Caco-2 (cell line): ENCODE results near the gene SRD5A3. TPM values are rescaled to one million over a fixed set of nuclear protein-coding genes. Genes with fewer than 3 reads are reported as not detected.
A peak's percentile ranks its signal among the peaks of the same experiment; 100 is the strongest.

Source experiments
- BruUV-seq: library from RNA; stranded (reverse); fragments of 400-500 nt; replicated peaks from 2 replicates; lab custom pipeline; 2021; lab: Mats Ljungman, UMichigan
- CTCF ChIA-PET: fragments of 300-600 bp; sonication (Branson Sonifier 250); formaldehyde crosslinking; loops from one replicate; lab custom pipeline; 2022; ENCODE audit warnings: antibody characterized with exemption; lab: Charles Lee
- POLR2A ChIA-PET: fragments of 300-600 bp; sonication (Branson Sonifier 250); formaldehyde crosslinking; loops from one replicate; lab custom pipeline; 2022; ENCODE audit warnings: antibody characterized with exemption; lab: Charles Lee
- DNase-seq, 2 experiments: peaks; one replicate each; pipeline versions ENCODE4 v3.0.0 to v3.0.0-alpha.2; 2020 to 2022
- H3K27me3 ChIP-seq: replicated peaks from 2 replicates; pipeline ENCODE4 v1.6.0; 2011; ENCODE audit warnings: low read length; ENCODE audit not compliant: control insufficient read depth, insufficient read depth
- H3K36me3 ChIP-seq: 2 replicates; pipeline ENCODE4 v1.5.1; 2011; ENCODE audit warnings: low read length; ENCODE audit not compliant: control insufficient read depth, insufficient read depth
- H3K4me1 ChIP-seq: fragments of 250-450 bp; sonication (Bioruptor Pico); 2 replicates; pipeline ENCODE4 v1.5.1; 2020; ENCODE audit warnings: mild to moderate bottlenecking
- H3K4me3 ChIP-seq: 2 replicates; pipeline ENCODE4 v1.5.1; 2011; ENCODE audit warnings: low read depth, mild to moderate bottlenecking, control low read depth, low read length
- H3K9me3 ChIP-seq: fragments of 250-450 bp; sonication (Bioruptor Pico); 2 replicates; pipeline ENCODE4 v1.5.1; 2020; ENCODE audit warnings: mild to moderate bottlenecking, moderate library complexity
- H3K27ac Mint-ChIP-seq: one replicate; pipeline ENCODE4 v1.8.0; 2022; ENCODE audit warnings: mixed read lengths; ENCODE audit not compliant: unreplicated experiment
- H3K27me3 Mint-ChIP-seq: one replicate; pipeline ENCODE4 v1.8.0; 2022; ENCODE audit warnings: mixed read lengths; ENCODE audit not compliant: insufficient read depth, unreplicated experiment
- H3K36me3 Mint-ChIP-seq: one replicate; pipeline ENCODE4 v1.8.0; 2022; ENCODE audit warnings: mild to moderate bottlenecking, mixed read lengths; ENCODE audit not compliant: insufficient read depth, unreplicated experiment
- H3K4me1 Mint-ChIP-seq: one replicate; pipeline ENCODE4 v1.8.0; 2022; ENCODE audit warnings: low read depth, mixed read lengths; ENCODE audit not compliant: unreplicated experiment
- H3K4me3 Mint-ChIP-seq: one replicate; pipeline ENCODE4 v1.8.0; 2022; ENCODE audit warnings: mild to moderate bottlenecking, moderate library complexity, mixed read lengths; ENCODE audit not compliant: unreplicated experiment
- H3K9me3 Mint-ChIP-seq: one replicate; pipeline ENCODE4 v1.8.0; 2022; ENCODE audit warnings: mixed read lengths; ENCODE audit not compliant: unreplicated experiment
- CTCF ChIP-seq, 2 experiments: fragments of 200-600 bp in 1 of 2; IDR thresholded peaks; 1 replicate in 1 of 2; 2 replicates in 1 of 2; pipeline versions ENCODE4 v1.5.1 to v1.8.0; 2011 to 2022; ENCODE audit warnings: antibody characterized with exemption in 1 of 2, control low read depth in 1 of 2, inconsistent platforms in 1 of 2, low read depth in 1 of 2, low read length in 1 of 2, mild to moderate bottlenecking in 1 of 2, moderate library complexity in 1 of 2; ENCODE audit not compliant: insufficient read depth in 1 of 2, severe bottlenecking in 1 of 2, unreplicated experiment in 1 of 2
- intact Hi-C: fragments of 100-400 bp; cut with micrococcal nuclease; formaldehyde crosslinking; loops from one replicate; pipeline ENCODE4 v1.10.0; 2022; ENCODE audit not compliant: unreplicated experiment
- total RNA-seq: library from RNA; stranded (reverse); gene quantifications from 2 replicates; pipeline ENCODE4 v1.2.3, GENCODE V29; 2022

SRD5A3 gene
- total RNA-seq, 1 experiment from 2014 or later: 22.6 TPM

- Histone ChIP-seq H3K36me3 (no peaks in the 10 kb centered on the region), H3K4me1 (peaks cover 30% of the 10 kb centered on the region), H3K9me3 (no peaks in the 10 kb centered on the region), H3K27me3 (no peaks in the 10 kb centered on the region), H3K4me3 (no peak overlapping the region)
- no peak for DNase-seq
- Mint-ChIP-seq H3K36me3 (peaks cover 56% of the 10 kb centered on the region), H3K27me3 (no peaks in the 10 kb centered on the region), H3K9me3 (no peaks in the 10 kb centered on the region), H3K4me3 (no peak overlapping the region), H3K4me1 (peaks cover 40% of the 10 kb centered on the region), H3K27ac (peak overlapping the region; percentile 72)
- no TSS peak for BruUV-seq
- intact Hi-C loops: no loop called here
- TF ChIP-seq CTCF (IDR thresholded peaks at IDR 0.05; ENCODE audit: insufficient read depth in 1 of 2, low read depth in 1 of 2, low read length in 1 of 2, severe bottlenecking in 1 of 2, unreplicated experiment in 1 of 2): no peak
- ChIA-PET POLR2A (no interaction called here), CTCF (no interaction called here)
Measured at GRCh38 chr4:55406545-55406944, 60.5 kb downstream of the SRD5A3 start.

DNA sequence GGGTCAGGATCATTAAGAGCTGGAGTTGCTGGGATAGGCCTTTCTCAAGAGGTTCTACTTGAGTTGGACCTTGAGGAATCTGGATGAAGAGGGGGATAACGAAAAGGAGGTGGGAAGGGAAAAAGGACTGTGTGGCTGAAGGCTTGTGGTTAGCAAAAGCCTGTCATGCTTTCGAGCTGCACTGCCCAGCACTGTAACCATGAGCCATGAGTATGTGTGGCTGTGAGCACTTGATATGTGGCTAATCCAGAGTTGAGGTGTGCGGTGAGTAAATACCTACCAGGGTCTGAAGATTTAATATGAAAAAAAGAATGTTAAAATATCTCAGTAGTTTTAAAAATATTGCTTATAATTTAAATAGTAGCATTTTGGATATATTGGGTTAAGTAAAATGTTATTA is 61.1 kb downstream of the SRD5A3 start:
- intact Hi-C loops: no loop called here
- H3K9me3 Mint-ChIP-seq: no peaks in the 10 kb centered on the region
- H3K27me3 Mint-ChIP-seq: no peaks in the 10 kb centered on the region
- no TSS peak for BruUV-seq
- ChIA-PET POLR2A (no interaction called here), CTCF (no interaction called here)
- Histone ChIP-seq H3K36me3 (no peaks in the 10 kb centered on the region), H3K4me3 (no peak overlapping the region), H3K27me3 (no peaks in the 10 kb centered on the region), H3K4me1 (peaks cover 30% of the 10 kb centered on the region), H3K9me3 (no peaks in the 10 kb centered on the region)
- DNase-seq: no peak
- no peak for TF ChIP-seq CTCF (IDR thresholded peaks at IDR 0.05; ENCODE audit: insufficient read depth in 1 of 2, low read depth in 1 of 2, low read length in 1 of 2, severe bottlenecking in 1 of 2, unreplicated experiment in 1 of 2)
- H3K36me3 Mint-ChIP-seq: peaks cover 62% of the 10 kb centered on the region
- H3K4me1 Mint-ChIP-seq: peaks cover 40% of the 10 kb centered on the region
- H3K27ac Mint-ChIP-seq: peak overlapping the region; percentile 72
- no peak overlapping the region for H3K4me3 Mint-ChIP-seq

DNA sequence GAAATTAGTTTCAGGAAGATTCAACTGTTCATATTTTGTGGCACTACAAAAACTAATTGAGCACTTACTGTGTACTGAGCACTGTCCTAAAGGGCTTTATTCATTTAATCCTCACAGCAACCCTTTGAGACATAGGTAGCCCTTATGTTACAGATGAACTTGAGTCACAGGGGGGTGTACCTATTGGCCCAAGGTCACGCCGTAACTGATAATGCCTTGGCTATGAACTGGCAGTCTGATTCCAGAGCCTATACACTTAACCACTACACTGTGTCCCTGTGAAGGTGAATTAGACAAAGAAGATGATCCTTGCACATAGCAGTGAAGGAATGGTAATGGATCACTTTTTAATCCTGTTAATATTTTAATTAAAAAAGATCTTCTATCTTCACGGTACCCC is 61.7 kb downstream of the SRD5A3 start:
- no peak overlapping the region for H3K4me3 Mint-ChIP-seq
- no TSS peak for BruUV-seq
- peaks cover 40% of the 10 kb centered on the region for H3K4me1 Mint-ChIP-seq
- Histone ChIP-seq H3K4me1 (peaks cover 30% of the 10 kb centered on the region), H3K9me3 (no peaks in the 10 kb centered on the region), H3K36me3 (no peaks in the 10 kb centered on the region), H3K4me3 (no peak overlapping the region), H3K27me3 (no peaks in the 10 kb centered on the region)
- no peak overlapping the region for H3K27ac Mint-ChIP-seq
- intact Hi-C loops: loop anchor here (2.0 kb wide), 3 partner anchors 29 to 147 kb away; partner anchors contain the start of gene CLOCK
- H3K9me3 Mint-ChIP-seq: no peaks in the 10 kb centered on the region
- TF ChIP-seq CTCF (IDR thresholded peaks at IDR 0.05; ENCODE audit: insufficient read depth in 1 of 2, low read depth in 1 of 2, low read length in 1 of 2, severe bottlenecking in 1 of 2, unreplicated experiment in 1 of 2): no peak
- no peaks in the 10 kb centered on the region for H3K27me3 Mint-ChIP-seq
- ChIA-PET POLR2A (no interaction called here), CTCF (no interaction called here)
- peaks cover 59% of the 10 kb centered on the region for H3K36me3 Mint-ChIP-seq
- DNase-seq: no peak
